GM21515 (cell line): ENCODE measurements around the gene RAB11B.
A peak's percentile ranks its signal among the peaks of the same experiment; 100 is the strongest.
"Not testable (repeated sequence)": the region's sequence is repeated elsewhere in the genome, so short reads cannot be mapped to it uniquely, and the experiment has no call there.

ENCODE experiments used
- ATAC-seq: cut with Tn5 transposase; IDR thresholded peaks from one replicate; pipeline ENCODE4 v1.9.1; 2021; ENCODE audit not compliant: unreplicated experiment

The RAB11B gene

DNA sequence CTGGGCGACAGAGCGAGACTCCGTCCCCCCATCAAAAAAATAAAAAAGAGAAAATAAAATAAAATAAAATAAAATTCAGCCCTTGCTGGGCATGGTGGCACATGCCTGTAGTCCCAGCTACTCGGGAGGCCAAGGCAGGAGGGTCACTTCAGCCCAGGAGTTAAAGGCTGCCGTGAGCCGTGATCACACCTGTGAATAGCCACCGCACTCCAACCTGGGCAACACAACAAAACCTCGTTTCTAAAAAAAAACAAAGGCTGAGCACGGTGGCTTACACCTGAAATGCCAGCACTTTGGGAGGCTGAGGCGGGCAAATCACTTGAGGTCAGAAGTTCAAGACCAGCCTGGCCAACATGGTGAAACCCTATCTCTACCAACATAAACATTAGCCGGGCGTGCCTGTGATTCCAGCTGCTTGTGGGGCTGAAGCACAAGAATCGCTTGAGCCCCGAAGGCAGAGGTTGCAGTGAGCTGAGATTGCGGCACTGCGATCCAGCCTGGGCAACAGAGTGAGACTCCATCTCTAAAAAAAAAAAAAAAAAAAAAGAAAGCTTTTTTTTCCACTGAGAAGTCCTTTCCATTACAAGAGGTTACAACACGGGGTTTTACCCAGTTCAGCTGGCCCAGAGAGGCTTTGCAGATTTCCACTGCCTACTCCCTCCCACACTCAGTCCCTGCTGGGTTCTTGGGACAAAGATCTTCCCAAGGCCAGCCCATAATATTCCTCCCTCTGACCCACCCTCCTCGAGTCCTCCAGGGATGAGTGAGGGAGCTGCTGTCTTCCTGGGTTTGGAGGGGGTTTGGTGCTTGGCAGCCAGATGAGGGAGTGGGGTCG lies 19.8 kb upstream of the RAB11B start:
- no peak for ATAC-seq

DNA sequence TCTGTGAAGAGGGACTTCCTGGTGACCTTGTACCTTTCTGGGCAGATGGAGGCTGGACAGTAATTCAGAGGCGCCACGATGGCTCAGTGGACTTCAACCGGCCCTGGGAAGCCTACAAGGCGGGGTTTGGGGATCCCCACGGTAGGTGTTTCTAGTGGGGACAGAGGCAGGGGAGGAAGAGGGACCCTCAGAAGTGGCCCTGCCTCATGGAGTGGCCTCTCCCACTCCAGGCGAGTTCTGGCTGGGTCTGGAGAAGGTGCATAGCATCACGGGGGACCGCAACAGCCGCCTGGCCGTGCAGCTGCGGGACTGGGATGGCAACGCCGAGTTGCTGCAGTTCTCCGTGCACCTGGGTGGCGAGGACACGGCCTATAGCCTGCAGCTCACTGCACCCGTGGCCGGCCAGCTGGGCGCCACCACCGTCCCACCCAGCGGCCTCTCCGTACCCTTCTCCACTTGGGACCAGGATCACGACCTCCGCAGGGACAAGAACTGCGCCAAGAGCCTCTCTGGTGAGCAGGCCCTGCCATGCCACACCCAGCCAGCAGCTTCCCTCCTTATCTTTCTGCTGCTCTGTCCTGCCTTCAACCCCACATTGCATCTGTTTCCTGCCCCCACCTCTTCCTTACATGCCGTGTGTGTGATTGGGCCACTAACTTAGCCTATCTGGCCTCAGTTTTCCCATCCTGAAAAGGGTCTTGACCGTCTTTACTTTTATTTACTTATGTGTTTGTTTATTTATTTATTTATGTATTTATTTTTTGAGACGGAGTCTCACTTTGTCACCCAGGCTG lies 19.0 kb upstream of the RAB11B start:
- ATAC-seq = no peak

GRCh38 chr19:8373867-8374813 lies 16.0 kb upstream of the RAB11B start:
- no peak for ATAC-seq

DNA sequence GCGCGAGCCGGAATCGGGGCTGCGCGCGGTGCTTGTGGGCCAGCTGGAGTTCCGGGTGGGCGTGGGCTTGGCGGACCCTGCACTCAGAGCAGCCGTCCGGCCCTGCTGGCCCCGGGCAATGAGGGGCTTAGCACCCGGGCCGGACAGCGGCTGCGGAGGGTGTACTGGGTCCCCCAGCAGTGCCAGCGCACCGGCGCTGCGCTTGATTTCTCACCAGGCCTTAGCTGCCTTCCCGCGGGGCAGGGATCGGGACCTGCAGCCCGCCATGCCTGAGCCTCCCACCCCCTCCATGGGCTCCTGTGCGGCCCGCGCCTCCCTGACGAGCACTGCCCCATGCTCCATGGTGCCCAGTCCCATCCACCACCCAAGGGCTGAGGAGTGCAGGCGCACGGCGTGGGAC lies 14.4 kb upstream of the RAB11B start:
- not testable (repeated sequence) for ATAC-seq

- not testable (repeated sequence) for ATAC-seq
Observed at GRCh38 chr19:8376373-8376974, 13.7 kb upstream of the RAB11B start.

GRCh38 chr19:8377598-8377997 lies 12.6 kb upstream of the RAB11B start:
- no peak for ATAC-seq

DNA sequence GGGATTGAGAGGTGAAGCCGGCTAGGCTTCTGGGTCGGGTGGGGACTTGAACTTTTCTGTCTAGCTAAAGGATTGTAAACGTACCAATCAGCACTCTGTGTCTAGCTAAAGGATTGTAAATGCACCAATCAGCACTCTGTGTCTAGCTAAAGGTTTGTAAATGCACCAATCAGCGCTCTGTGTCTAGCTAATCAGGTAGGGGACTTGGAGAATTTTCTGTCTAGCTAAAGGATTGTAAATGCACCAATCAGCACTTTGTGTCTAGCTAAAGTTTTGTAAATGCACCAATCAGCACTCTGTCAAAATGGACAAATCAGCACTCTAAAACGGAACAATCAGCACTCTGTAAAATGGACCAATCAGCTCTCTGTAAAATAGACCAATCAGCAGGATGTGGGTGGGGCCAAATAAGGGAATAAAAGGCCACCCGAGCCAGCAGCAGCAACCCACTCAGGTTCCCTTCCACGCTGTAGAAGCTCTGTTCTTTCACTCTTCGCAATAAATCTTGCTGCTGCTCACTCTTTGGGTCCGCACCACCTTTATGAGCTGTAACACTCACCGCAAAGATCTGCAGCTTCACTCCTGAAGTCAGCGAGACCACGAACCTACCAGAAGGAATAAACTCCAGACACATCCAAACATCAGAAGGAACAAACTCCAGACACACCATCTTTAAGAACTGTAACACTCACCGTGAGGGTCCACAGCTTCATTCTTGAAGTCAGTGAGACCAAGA lies 10.8 kb upstream of the RAB11B start:
- ATAC-seq = not testable (repeated sequence)

- not testable (repeated sequence) for ATAC-seq
Observed at GRCh38 chr19:8384569-8384968, 5.6 kb upstream of the RAB11B start.

- ATAC-seq = not testable (repeated sequence)
Observed at GRCh38 chr19:8385103-8385502, 5.1 kb upstream of the RAB11B start.

- not testable (repeated sequence) for ATAC-seq
Observed at GRCh38 chr19:8385566-8385965, 4.6 kb upstream of the RAB11B start.

GRCh38 chr19:8386419-8386818 lies 3.7 kb upstream of the RAB11B start:
- ATAC-seq = not testable (repeated sequence)

GRCh38 chr19:8386990-8387389 lies 3.2 kb upstream of the RAB11B start:
- no peak for ATAC-seq

- ATAC-seq = no peak
Observed at GRCh38 chr19:8387688-8388611, 2.2 kb upstream of the RAB11B start.

DNA sequence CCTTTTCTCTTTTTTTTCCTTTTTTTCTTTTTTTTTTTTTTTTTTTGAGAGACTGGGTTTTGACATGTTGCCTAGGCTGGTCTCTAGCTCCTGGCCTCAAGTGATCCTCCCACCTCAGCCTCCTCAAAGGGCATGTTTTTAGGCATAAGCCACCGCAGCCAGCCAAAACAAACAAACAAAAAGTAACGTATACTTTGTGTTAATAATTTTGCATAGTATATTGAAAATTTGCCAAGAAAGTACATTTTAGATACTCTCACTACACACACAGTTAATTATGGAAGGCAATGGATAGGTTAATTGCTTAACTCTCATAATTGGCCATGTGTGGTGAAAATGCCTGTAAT lies 1.6 kb upstream of the RAB11B start:
- ATAC-seq = no peak

- ATAC-seq = peak; percentile 34
Observed at GRCh38 chr19:8390617-8390981, 439 bp downstream of the RAB11B start.

DNA sequence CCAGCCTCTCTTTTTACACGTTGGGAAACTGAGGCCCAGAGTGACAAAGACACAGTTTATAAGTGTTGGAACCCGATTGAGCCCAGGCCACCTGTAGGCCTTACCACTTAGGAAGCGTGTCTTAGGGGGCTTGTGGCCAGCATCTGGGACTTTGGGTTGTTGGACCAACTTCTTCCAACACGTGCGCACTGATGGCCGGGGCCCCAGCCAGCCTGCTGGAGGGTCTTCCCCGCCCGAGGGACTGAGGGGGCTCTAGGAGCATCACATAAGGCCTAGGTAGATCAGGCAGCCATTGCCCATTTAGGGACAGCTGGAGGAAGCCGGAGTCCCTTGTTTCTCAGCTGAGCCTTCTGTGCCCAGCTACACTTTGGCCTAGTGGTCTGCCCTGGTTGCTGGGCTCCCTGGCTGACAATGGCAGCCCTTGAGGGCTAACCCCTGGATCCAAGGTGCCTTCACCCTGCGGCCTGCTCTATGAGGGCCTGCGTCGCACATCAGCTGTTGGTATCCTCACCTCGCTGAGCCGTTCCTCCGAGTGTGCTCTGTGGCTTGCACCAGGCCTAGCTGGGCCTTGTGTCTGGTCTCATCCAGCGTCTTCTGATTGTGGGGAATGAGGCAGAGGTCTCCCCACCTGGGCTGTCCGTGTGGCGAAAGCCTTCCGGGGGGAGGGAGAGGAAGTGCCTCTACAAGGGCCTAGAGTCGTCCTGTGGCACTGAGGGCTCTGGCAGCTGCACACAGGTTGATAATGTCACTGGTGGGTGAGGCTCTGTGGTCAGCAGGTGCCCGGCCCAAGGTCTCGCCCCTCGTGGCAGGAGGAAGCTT lies 1.2 kb downstream of the RAB11B start:
- no peak for ATAC-seq

DNA sequence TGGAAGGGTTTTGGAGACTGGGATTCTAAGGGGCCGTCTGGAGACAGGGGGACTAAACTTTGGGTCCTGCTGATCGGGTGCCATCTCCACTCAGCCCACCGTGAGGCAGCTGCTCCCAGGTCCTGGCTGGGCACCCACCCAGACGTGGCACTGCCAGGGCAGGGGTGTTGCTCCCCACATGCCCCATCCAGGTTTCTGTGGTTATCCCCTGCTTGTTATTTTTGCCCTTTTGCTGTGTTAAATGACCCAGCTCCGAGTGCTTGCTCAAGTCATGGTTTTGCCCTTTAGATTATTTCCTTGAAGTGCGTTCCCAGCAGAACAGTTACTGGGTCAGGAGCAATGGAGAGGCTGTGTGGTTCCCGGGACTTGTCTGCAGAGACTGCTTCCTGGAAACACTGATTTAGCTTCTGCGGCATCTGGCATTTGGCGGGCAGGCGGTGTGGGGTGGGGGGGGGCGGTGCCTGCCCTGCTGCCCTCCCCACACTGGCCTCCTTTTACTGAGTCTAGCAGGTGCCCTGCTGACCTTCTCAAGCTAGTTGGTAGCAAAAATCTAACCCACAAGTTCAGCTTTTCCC lies 1.9 kb downstream of the RAB11B start:
- ATAC-seq = no peak
